A673 (cell line): ENCODE results near the gene FUT9. TPM values are rescaled to one million over a fixed set of nuclear protein-coding genes. Genes with fewer than 3 reads are reported as not detected.

Source experiments
- BruUV-seq: library from RNA; stranded (reverse); fragments of 400-500 nt; replicated peaks from 2 replicates; lab custom pipeline; 2021; lab: Mats Ljungman, UMichigan
- CTCF ChIA-PET: fragments of 300-600 bp; sonication (Branson Sonifier 250); formaldehyde crosslinking; loops from one replicate; lab custom pipeline; 2022; ENCODE audit warnings: antibody characterized with exemption; lab: Charles Lee
- POLR2A ChIA-PET: fragments of 300-600 bp; sonication (Branson Sonifier 250); formaldehyde crosslinking; loops from one replicate; lab custom pipeline; 2022; ENCODE audit warnings: antibody characterized with exemption; ENCODE audit not compliant: low non-redundant PET; lab: Charles Lee
- DNase-seq: peaks from one replicate; pipeline ENCODE4 v3.0.0-alpha.2; 2015; ENCODE audit warnings: low spot score
- H3K27ac ChIP-seq: fragments of 200-600 bp; sonication (generic); 2 replicates; pipeline ENCODE4 v1.5.1; 2016; ENCODE audit warnings: mixed run types, low read depth, mild to moderate bottlenecking, mixed read lengths, antibody characterized with exemption, low read length; ENCODE audit not compliant: poor library complexity, severe bottlenecking
- H3K27me3 ChIP-seq: fragments of 200-600 bp; sonication (generic); replicated peaks from 2 replicates; pipeline ENCODE4 v1.6.1; 2017; ENCODE audit warnings: mixed run types, low read depth, mild to moderate bottlenecking, mixed read lengths, antibody characterized with exemption, low read length; ENCODE audit not compliant: insufficient read depth, poor library complexity
- H3K36me3 ChIP-seq: fragments of 200-600 bp; sonication (generic); 2 replicates; pipeline ENCODE4 v1.6.1; 2016; ENCODE audit warnings: mixed run types, mild to moderate bottlenecking, mixed read lengths, antibody characterized with exemption, low read length; ENCODE audit not compliant: insufficient read depth, poor library complexity, severe bottlenecking
- H3K4me1 ChIP-seq: fragments of 200-600 bp; sonication (generic); 2 replicates; pipeline ENCODE4 v1.6.1; 2017; ENCODE audit warnings: mixed run types, mild to moderate bottlenecking, mixed read lengths, antibody characterized with exemption, low read length; ENCODE audit not compliant: insufficient read depth, poor library complexity, severe bottlenecking
- H3K4me3 ChIP-seq: fragments of 200-600 bp; sonication (generic); 2 replicates; pipeline ENCODE4 v1.5.1; 2016; ENCODE audit warnings: low read depth, mixed run types, mild to moderate bottlenecking, mixed read lengths, low read length; ENCODE audit not compliant: poor library complexity, severe bottlenecking
- H3K9me3 ChIP-seq: fragments of 200-600 bp; sonication (generic); 2 replicates; pipeline ENCODE4 v1.6.1; 2016; ENCODE audit warnings: mixed run types, low read depth, mild to moderate bottlenecking, mixed read lengths, antibody characterized with exemption, low read length; ENCODE audit not compliant: poor library complexity, severe bottlenecking
- EZH2 ChIP-seq: fragments of 200-600 bp; sonication (generic); IDR thresholded peaks from 2 replicates; pipeline ENCODE4 v1.6.1; 2017; ENCODE audit warnings: borderline replicate concordance, low read depth, mild to moderate bottlenecking, mixed read lengths, antibody characterized with exemption, low read length; ENCODE audit not compliant: poor library complexity, severe bottlenecking
- intact Hi-C: fragments of 100-400 bp; cut with micrococcal nuclease; formaldehyde crosslinking; loops from one replicate; pipeline ENCODE4 v1.10.0; 2022; ENCODE audit not compliant: unreplicated experiment
- total RNA-seq: library from RNA; stranded (reverse); gene quantifications from 2 replicates; pipeline ENCODE4 v1.2.3, GENCODE V29; 2021
- TF ChIP-seq, protein P1 (sequence below): fragments of 300-800, 200-600 bp; sonication (generic); conservative IDR thresholded peaks from 2 replicates; pipeline ENCODE4 v1.5.1; 2017; ENCODE audit warnings: low read depth, mild to moderate bottlenecking, antibody characterized with exemption, low read length, moderate library complexity, mixed read lengths

The FUT9 gene
- total RNA-seq, 1 experiment from 2014 or later, result 4.3 TPM

DNA sequence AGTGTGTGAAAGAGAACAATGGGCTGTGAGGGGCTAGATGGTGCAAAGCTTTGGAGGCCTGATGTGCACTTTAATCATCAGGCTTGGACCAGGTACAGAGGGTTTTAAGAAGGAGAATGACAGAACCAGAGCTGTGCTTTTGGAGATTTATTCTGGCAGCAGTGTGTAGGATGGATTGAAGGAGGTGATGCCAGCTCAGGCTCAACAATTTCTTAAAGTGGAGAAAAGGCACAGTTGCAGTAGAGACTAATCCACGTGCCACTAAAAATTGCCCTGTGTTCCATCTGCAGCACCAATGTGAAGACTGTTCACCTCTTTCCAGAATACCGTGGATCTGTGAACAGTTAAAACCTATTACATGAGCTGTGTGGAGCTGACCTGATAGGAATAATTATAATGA, 134.7 kb downstream of the FUT9 start:
- no peak overlapping the region for H3K27ac ChIP-seq
- CTCF ChIA-PET, result no interaction called here
- no peaks in the 10 kb centered on the region for H3K27me3 ChIP-seq
- POLR2A ChIA-PET, result no interaction called here
- no peak for DNase-seq
- intact Hi-C loops, result no loop called here
- no peaks in the 10 kb centered on the region for H3K36me3 ChIP-seq
- BruUV-seq, result no TSS peak
- peaks cover 24% of the 10 kb centered on the region for H3K4me1 ChIP-seq
- TF ChIP-seq EZH2, result no peak
- TF ChIP-seq, protein P1, sequence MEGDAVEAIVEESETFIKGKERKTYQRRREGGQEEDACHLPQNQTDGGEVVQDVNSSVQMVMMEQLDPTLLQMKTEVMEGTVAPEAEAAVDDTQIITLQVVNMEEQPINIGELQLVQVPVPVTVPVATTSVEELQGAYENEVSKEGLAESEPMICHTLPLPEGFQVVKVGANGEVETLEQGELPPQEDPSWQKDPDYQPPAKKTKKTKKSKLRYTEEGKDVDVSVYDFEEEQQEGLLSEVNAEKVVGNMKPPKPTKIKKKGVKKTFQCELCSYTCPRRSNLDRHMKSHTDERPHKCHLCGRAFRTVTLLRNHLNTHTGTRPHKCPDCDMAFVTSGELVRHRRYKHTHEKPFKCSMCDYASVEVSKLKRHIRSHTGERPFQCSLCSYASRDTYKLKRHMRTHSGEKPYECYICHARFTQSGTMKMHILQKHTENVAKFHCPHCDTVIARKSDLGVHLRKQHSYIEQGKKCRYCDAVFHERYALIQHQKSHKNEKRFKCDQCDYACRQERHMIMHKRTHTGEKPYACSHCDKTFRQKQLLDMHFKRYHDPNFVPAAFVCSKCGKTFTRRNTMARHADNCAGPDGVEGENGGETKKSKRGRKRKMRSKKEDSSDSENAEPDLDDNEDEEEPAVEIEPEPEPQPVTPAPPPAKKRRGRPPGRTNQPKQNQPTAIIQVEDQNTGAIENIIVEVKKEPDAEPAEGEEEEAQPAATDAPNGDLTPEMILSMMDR, result no peak
- no peak overlapping the region for H3K4me3 ChIP-seq
- no peaks in the 10 kb centered on the region for H3K9me3 ChIP-seq

DNA sequence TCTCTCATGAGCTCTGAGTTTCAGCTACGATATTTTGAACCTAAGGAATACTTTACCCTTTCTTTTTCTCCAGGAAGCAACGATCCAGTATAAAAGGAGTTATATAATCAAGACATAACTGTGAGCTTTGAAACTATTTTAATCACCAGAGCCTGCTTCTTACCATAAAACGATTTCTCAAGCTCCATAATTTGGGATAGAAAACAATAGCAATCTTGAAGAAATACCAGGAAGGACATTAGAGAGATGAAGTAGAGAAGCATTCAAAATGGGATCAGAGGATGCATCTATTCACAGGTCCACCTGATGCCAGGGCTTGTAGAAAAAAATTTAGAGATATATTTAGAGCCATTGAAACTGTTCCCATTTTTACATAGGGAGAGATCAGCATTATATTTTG, 135.9 kb downstream of the FUT9 start:
- Histone ChIP-seq H3K4me3 (no peak overlapping the region), H3K27me3 (no peaks in the 10 kb centered on the region), H3K9me3 (no peaks in the 10 kb centered on the region), H3K4me1 (peaks cover 27% of the 10 kb centered on the region), H3K27ac (no peak overlapping the region), H3K36me3 (no peaks in the 10 kb centered on the region)
- no peak for TF ChIP-seq EZH2
- TF ChIP-seq, protein P1, result no peak
- BruUV-seq, result no TSS peak
- no peak for DNase-seq
- intact Hi-C loops, result no loop called here
- ChIA-PET CTCF (no interaction called here), POLR2A (no interaction called here)

DNA sequence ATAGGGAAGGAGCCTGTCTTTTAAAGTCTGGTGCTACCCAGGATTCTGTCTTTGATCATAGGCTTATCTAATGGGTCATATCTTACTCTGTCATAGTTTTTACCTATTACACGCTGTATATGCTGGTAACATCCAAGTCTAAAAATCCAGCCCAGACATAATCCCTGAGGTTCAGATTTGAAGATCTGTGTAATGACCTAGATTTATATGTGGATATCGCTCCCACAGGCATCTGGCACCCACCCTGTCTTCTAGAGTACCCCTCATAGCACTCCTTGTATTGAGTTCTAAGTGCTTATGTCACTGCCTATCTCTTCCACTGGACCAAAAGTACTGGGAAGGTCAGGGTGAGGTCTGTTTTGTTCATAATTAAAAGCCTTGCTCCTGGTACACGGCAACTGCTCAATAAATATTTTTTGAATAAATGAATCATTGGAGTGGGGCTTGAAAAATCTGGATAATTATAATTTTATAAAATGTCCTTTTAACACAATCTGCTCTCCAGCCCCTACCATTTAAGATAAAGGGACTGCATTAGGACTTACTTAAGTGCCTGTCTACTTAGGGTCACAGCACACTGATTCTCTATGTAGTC, 136.4 kb downstream of the FUT9 start:
- H3K36me3 ChIP-seq, result no peaks in the 10 kb centered on the region
- TF ChIP-seq, protein P1, result no peak
- no peak for TF ChIP-seq EZH2
- no TSS peak for BruUV-seq
- CTCF ChIA-PET, result no interaction called here
- no peak overlapping the region for H3K27ac ChIP-seq
- H3K9me3 ChIP-seq, result no peaks in the 10 kb centered on the region
- intact Hi-C loops, result no loop called here
- no peak for DNase-seq
- no peaks in the 10 kb centered on the region for H3K27me3 ChIP-seq
- POLR2A ChIA-PET, result no interaction called here
- no peak overlapping the region for H3K4me3 ChIP-seq
- H3K4me1 ChIP-seq, result peaks cover 27% of the 10 kb centered on the region
